Measurements from ENCODE around the gene RSPRY1.

RSPRY1 gene

GRCh38 chr16:57185945-57186871 lies at the start of gene RSPRY1, which contains the start of gene PSME3IP1:
Gene RSPRY1, plus strand, starts transcription at chr16:57186329. Its CDS starts 18,330 bp downstream, at chr16:57204659.
Gene PSME3IP1, minus strand, starts transcription at chr16:57186039. Its CDS starts 12,185 bp downstream, at chr16:57173854.
- peak; percentile 98 for DNase-seq

- DNase-seq = no peak
Measured at GRCh38 chr16:57137043-57137442, 49.1 kb upstream of the RSPRY1 start.

- no peak for DNase-seq
Measured at GRCh38 chr16:57137566-57138273, 48.4 kb upstream of the RSPRY1 start.

- DNase-seq = no peak
Measured at GRCh38 chr16:57138281-57138935, 47.7 kb upstream of the RSPRY1 start.

- no peak for DNase-seq
Measured at GRCh38 chr16:57140931-57141668, 45.0 kb upstream of the RSPRY1 start.

GRCh38 chr16:57141822-57142631 lies 44.1 kb upstream of the RSPRY1 start:
- DNase-seq = peak; percentile 41

- DNase-seq = no peak
Measured at GRCh38 chr16:57143149-57143921, 42.8 kb upstream of the RSPRY1 start.

GRCh38 chr16:57144027-57144426 lies 42.1 kb upstream of the RSPRY1 start:
- DNase-seq = no peak

- DNase-seq = no peak
Measured at GRCh38 chr16:57145046-57146021, 40.8 kb upstream of the RSPRY1 start.

GRCh38 chr16:57146040-57146647 lies 40.0 kb upstream of the RSPRY1 start:
- no peak for DNase-seq

- DNase-seq = no peak
Measured at GRCh38 chr16:57146735-57147134, 39.4 kb upstream of the RSPRY1 start.

GRCh38 chr16:57147381-57148221 lies 38.5 kb upstream of the RSPRY1 start:
- DNase-seq = no peak

GRCh38 chr16:57148481-57148880 lies 37.6 kb upstream of the RSPRY1 start:
- DNase-seq = no peak

- no peak for DNase-seq
Measured at GRCh38 chr16:57149391-57149790, 36.7 kb upstream of the RSPRY1 start.

GRCh38 chr16:57150682-57151330 lies 35.3 kb upstream of the RSPRY1 start:
- no peak for DNase-seq

- no peak for DNase-seq
Measured at GRCh38 chr16:57151369-57151768, 34.8 kb upstream of the RSPRY1 start.
